Forelimb muscle (tissue), 1 donor: ENCODE data around the gene TMEM17. TPM values are rescaled to one million over a fixed set of nuclear protein-coding genes. Genes with fewer than 3 reads are reported as not detected.

ENCODE experiments used
- DNase-seq: peaks from one replicate; pipeline ENCODE4 v3.0.0-alpha.2; 2013; ENCODE audit warnings: low read depth
- polyA plus RNA-seq: library from polyadenylated mRNA; unstranded; fragments of 120-200 nt; gene quantifications from one replicate; pipeline ENCODE4 v1.2.1, GENCODE V29; 2013; ENCODE audit not compliant: insufficient read length

Gene TMEM17
- polyA plus RNA-seq, 1 donor = 1.5 TPM

- no peak for DNase-seq
Observed at GRCh38 chr2:62455957-62456692, 49.9 kb downstream of the TMEM17 start.

- no peak for DNase-seq
Observed at GRCh38 chr2:62453955-62454354, 52.0 kb downstream of the TMEM17 start.

DNA sequence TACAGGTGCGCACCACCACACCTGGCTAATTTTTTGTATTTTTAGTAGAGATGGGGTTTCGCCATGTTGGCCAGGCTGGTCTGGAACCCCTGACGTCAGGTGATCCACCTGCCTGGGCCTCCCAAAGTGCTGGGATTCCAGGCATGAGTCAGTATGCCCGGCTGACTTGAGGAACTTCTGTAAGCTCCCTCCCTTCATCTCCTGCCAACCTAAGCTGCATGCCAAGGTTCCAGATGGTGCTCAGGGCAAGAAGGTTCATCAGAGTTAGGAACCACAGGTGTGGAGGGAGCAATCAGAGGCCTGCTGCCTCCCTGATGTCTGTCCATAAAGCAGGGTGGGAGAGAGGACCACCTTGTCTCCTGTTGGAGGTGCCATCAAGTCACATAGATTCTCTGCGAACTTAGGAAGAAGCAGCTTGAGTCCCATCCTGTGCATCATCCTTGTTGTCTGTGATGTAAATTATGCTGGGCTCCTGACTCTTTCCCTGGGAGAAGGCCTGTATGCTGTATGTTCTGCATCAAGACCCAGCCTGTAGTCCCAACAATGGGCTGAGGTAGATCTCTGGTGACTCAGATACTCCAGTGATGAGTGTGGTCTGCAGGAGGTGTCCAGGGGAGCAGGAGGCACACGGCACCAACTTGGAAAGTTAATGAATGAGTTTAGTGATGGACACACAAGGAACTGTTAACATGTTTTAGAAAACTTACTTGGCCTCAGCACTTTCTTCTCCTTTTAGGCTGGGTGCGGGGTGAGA is 53.1 kb downstream of the TMEM17 start:
- DNase-seq = no peak

GRCh38 chr2:62450716-62451191 is 55.2 kb downstream of the TMEM17 start:
- DNase-seq = no peak

Other genes with a start within 250 kb of the TMEM17 start
- gene EHBP1, start 199.5 kb upstream of the TMEM17 start, polyA plus RNA-seq = 25.7 TPM